GM19239 (cell line): ENCODE measurements around the gene RNASEH1.
"Not testable (repeated sequence)": the region's sequence is repeated elsewhere in the genome, so short reads cannot be mapped to it uniquely, and the experiment has no call there.

Experiments
- DNase-seq: peaks from one replicate; pipeline ENCODE4 v3.0.0; 2011; ENCODE audit warnings: low spot score; ENCODE audit not compliant: insufficient read length
- FAIRE-seq: peaks from 2 replicates; lab custom pipeline; 2011; peaks lifted over from hg19 to GRCh38; lab: Jason Lieb, UNC

Gene RNASEH1

GRCh38 chr2:3526871-3527270 is 31.3 kb downstream of the RNASEH1 start:
- no peak for FAIRE-seq
- no peak for DNase-seq

GRCh38 chr2:3523551-3524041 is 34.5 kb downstream of the RNASEH1 start:
- no peak for FAIRE-seq
- no peak for DNase-seq

GRCh38 chr2:3522961-3523421 is 35.1 kb downstream of the RNASEH1 start:
- no peak for DNase-seq
- FAIRE-seq = no peak

GRCh38 chr2:3520591-3520990 is 37.5 kb downstream of the RNASEH1 start:
- FAIRE-seq (no peak), DNase-seq (no peak)

- peak; percentile 65 for DNase-seq
- FAIRE-seq = no peak
Measured at GRCh38 chr2:3519255-3520205, 38.6 kb downstream of the RNASEH1 start, which contains the start of gene ADI1. Gene ADI1 (minus strand): TSS chr2:3519531. CDS start chr2:3519487, 44 bp downstream.

- FAIRE-seq (peak; percentile 82), DNase-seq (peak; percentile 94)
Measured at GRCh38 chr2:3518496-3519254, 39.5 kb downstream of the RNASEH1 start.

GRCh38 chr2:3517948-3518495 is 40.1 kb downstream of the RNASEH1 start:
- peak; percentile 68 for FAIRE-seq
- DNase-seq = no peak

GRCh38 chr2:3516831-3517230 is 41.3 kb downstream of the RNASEH1 start:
- FAIRE-seq (no peak), DNase-seq (no peak)

- FAIRE-seq, DNase-seq: not testable (repeated sequence)
Measured at GRCh38 chr2:3515438-3515837, 42.7 kb downstream of the RNASEH1 start.

GRCh38 chr2:3513026-3513810 is 44.9 kb downstream of the RNASEH1 start:
- DNase-seq (no peak), FAIRE-seq (no peak)

- FAIRE-seq = no peak
Measured at GRCh38 chr2:3512086-3512485, 46.0 kb downstream of the RNASEH1 start.

GRCh38 chr2:3505771-3506170 is 52.4 kb downstream of the RNASEH1 start:
- no peak for FAIRE-seq
- no peak for DNase-seq

More at GRCh38 chr2:3512086-3512485, 46.0 kb downstream of the RNASEH1 start:
- DNase-seq = no peak

- no peak for FAIRE-seq
- no peak for DNase-seq
Measured at GRCh38 chr2:3504741-3505140, 53.4 kb downstream of the RNASEH1 start.

- FAIRE-seq = no peak
- DNase-seq = no peak
Measured at GRCh38 chr2:3503483-3503882, 54.6 kb downstream of the RNASEH1 start.

- DNase-seq (no peak), FAIRE-seq (no peak)
Measured at GRCh38 chr2:3503046-3503445, 55.1 kb downstream of the RNASEH1 start.

GRCh38 chr2:3500326-3500899 is 57.7 kb downstream of the RNASEH1 start:
- DNase-seq (no peak), FAIRE-seq (no peak)

- no peak for FAIRE-seq
- DNase-seq = no peak
Measured at GRCh38 chr2:3498783-3499394, 59.2 kb downstream of the RNASEH1 start.

- DNase-seq, FAIRE-seq: not testable (repeated sequence)
Measured at GRCh38 chr2:3496708-3497080, 61.4 kb downstream of the RNASEH1 start.
